LoVo (cell line): Measurements from ENCODE around the gene DRICH1.
"Not testable (repeated sequence)": the region's sequence is repeated elsewhere in the genome, so short reads cannot be mapped to it uniquely, and the experiment has no call there.

ENCODE experiments used
- DNase-seq: peaks from one replicate; pipeline ENCODE4 v3.0.0-alpha.2; 2016; ENCODE audit warnings: low spot score

Gene DRICH1

GRCh38 chr22:23598805-23599518 lies 33.2 kb downstream of the DRICH1 start:
- DNase-seq, result no peak

DNA sequence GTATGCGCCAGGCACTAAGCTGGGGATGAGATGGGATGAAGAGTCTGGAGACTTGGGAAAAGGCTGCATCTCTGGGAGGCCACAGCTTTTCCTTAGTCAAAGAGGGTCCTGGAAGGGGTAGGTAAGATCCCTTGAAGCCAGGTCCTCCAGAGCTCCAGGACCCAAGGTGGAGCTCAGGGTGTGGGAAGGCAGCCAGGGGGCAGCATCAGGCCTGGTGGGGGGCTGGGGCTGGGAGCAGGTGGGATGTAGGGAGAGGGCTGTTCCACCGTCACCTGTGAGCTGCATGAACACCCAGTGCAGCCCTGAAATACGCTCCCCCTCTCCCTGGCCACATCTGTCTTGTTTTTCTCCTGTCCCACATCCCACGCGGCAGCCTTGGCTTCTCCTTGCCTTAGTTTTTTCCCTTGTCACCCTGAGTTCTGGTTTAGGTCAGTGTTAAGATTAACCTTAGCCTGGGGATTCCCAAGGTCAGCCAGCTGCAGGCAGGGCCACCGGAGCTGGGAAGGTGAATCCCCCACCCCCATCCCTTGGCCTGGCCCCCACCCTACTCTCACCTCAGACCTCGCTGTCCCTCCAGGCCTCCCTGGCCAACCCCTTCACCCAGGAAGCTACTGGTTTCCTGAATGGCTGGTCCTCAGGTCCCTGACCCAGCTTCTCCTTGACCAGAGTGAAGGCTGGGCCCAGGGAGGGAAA lies 34.4 kb downstream of the DRICH1 start:
- DNase-seq, result not testable (repeated sequence)

DNA sequence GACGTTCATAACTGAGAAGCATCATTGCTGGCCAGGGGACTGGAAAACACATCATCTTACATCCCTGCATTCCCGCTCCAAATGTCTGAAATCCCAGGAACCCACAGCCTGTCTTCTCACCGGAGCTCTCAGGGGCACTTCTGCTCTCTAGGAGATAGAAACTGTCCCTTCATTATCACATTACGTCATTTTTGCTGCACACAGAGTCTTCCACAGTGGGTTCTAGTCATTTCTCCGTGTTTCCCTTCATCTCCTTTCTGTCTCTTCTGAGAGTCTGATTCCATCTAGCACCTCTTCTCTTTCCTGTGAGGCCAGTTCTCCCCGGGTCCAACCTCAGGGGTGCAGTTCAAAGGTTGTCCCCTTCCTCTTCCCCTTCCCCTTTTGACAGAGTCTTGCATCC lies 36.2 kb downstream of the DRICH1 start:
- DNase-seq, result not testable (repeated sequence)

- DNase-seq, result no peak
Measured at GRCh38 chr22:23591846-23592245, 40.3 kb downstream of the DRICH1 start.

DNA sequence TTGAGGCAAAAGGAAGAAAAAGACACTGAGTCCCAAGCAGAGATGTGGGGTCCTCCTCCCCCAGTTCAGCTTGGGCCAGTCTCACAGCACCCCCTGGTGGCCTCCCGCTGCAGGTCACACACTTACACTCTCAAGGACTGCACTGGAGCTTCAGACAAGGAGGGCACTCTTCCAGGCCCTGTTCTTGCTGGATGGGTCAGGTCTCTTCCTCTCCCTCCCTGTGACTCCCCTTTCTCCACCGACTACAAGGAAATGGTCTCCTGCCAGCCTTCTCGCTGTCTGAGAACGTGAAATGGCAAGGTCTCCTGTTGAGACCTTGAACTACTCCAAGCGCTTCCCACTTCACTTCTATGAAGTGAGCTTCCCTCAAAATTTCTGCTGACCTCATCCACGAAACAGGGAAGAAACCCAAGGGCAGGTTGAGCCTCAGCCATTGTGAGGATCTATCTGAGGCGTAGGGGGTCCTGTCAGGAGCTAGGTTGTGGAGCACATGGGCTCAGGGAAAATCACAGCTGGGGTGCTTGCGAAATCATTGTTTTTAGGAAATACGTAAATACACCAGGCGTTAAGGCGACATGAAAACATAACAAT lies 40.8 kb downstream of the DRICH1 start:
- DNase-seq, result peak; percentile 29

DNA sequence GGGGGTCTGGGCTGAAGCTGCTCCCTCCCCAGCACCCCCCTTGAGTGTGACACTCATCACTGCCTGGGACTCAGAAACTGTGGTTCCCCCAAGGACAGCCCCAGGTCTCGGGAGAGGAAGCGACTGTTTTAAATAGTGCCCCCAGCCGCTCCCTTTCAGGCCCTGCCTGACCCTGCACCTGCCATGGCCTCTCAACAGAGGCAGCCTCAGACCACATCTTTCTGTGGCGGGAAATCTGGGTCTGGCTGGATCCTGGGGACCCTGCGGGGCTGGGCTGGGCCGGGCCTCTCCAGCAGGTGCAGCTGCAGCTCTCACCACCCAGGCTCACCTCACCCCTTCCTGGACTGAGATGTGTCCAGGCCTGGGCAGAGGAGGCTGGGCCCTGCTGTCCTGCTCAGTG lies 48.3 kb downstream of the DRICH1 start:
- no peak for DNase-seq

GRCh38 chr22:23583153-23583552 lies 49.0 kb downstream of the DRICH1 start:
- no peak for DNase-seq

DNA sequence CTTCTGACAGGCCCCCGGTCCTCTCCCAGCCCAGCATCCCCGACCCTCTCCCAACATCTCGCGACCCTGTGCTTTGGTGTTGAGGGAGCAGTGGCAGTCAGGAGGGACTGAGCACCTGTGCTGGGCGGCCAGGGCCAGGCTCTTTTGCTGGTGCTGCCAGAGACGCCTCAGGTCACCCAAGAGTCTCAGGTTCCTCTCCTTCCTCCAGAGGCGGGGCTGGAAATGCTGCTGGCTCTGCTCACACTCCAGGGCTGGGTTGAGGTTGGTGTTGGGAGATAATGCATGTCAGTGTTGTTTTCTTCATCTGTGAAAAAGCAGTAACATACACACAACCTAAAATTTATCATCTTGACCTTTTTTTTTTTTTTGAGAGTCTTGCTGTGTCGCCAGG lies 50.9 kb downstream of the DRICH1 start:
- DNase-seq, result no peak

- DNase-seq, result no peak
Measured at GRCh38 chr22:23580576-23581259, 51.4 kb downstream of the DRICH1 start.

- no peak for DNase-seq
Measured at GRCh38 chr22:23579870-23580575, 52.1 kb downstream of the DRICH1 start, which contains the start of gene IGLL1. Gene IGLL1 (minus strand): TSS chr22:23580290. CDS start chr22:23580190, 100 bp downstream.

DNA sequence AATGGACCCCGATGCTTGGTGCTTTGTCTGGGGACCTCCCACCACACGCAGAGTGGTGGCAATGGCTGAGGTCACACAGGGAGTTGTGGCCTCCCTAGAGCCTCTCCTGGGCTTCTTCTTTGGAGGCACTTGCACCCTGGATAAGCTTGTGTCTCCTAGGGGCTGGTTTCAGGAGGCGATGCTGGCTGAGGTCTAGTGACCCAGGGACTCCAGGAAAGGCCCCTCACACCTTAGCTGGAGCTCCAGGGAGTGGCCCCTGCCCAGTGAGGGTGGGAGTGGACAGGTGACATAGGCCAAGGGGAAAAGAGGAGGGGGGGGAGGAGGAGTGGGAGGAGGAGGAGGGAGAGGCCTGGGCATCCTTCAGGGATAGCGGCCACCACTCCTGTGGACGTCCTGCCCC lies 52.8 kb downstream of the DRICH1 start:
- no peak for DNase-seq

DNA sequence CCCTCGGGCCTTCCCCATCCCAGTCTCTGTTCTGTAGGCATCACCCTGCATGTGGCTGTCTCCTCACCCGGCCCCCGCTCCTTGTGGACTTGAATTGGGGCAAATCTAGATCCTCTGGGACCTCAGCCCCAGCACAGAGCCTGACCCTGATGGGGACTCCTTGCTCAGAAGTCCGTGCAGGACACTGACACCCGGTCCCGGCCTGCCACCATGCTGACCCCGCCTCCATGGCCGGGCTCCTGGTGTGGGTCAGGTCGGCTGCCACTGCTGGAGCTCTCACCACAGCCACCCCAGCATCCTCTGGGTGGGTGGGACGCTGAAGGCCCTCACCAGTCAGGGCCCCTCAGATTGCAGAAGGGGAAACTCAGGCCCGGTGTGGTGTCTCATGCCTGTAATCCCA lies 53.8 kb downstream of the DRICH1 start:
- DNase-seq, result no peak

DNA sequence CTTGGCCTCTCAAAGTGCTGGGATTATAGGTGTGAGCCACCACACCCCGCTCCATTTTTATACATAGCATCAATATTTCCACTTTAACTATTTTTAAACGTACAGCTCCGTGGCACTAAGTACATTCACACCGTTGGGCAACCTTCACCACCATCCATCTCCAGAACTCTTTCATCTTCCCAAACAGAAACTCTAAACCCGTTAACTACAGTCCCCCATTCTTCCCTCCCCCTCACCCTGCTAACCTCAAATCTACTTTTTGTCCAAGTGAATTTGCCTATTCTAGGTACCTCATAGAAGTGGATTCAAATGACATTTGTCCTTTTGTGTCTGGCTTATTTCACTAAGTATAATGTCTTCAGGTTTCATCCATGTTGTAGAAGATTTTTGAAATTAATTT lies 55.4 kb downstream of the DRICH1 start:
- no peak for DNase-seq

DNA sequence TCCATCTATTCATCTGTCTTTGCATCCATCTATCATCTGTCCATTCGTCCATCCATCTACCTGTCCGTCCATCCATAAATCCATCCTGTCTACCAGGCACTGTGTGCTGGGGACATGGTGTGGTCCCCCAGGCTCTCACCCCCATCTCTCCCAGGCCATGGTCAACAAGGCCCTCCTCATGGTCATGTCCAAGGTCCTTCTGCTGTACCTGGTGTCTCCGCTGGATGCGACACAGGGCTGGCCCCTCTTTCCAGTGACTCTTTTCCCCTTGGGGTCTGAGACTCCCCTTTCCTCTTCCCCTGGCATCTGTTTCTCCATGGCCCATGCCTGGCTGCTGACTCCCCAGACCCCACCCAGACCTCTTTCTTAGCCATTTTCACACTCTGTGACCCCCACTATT lies 56.5 kb downstream of the DRICH1 start:
- no peak for DNase-seq

DNA sequence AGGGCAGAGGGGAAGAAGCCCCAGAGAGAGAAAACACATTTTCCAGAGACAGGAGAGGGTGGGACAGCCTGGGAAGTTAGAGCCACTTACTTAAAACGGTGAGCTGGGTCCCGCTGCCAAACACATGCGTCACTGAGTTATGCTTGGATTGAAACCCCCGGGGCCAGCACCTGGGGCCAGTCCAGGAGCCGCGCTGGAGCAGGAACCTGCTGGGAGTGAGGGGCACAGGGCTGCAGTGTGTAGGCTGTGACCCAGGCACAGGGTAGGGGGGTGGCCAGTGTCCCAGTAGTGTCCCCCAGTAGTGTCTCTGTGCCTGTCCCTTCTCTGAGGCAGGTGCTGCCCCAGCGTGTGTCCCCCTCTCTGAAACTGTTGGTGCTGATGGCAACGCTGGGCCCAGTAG lies 57.2 kb downstream of the DRICH1 start:
- DNase-seq, result no peak

DNA sequence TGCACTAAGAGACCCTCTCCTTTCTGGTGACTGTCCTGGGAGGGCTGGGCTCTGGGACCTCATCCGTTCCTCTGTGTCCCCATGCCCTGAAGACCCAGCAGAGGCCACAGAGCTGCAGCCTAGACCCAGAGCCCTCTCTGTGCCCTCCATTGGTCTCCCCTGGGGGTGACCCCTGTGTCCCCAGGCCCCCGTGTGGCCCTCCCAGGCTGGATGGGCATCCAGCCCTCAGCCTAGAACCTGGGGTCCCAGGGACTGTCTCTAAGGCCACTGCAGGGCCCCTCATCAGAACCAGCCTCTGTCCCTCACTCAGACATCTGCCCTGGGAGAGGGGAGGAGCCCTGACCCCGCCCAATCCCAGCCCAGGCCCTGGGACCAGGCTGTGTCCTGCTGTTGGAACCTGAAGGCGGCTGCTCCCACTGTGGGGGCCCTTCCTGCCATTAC lies 57.7 kb downstream of the DRICH1 start:
- no peak for DNase-seq

GRCh38 chr22:23573701-23574235 lies 58.4 kb downstream of the DRICH1 start:
- not testable (repeated sequence) for DNase-seq

DNA sequence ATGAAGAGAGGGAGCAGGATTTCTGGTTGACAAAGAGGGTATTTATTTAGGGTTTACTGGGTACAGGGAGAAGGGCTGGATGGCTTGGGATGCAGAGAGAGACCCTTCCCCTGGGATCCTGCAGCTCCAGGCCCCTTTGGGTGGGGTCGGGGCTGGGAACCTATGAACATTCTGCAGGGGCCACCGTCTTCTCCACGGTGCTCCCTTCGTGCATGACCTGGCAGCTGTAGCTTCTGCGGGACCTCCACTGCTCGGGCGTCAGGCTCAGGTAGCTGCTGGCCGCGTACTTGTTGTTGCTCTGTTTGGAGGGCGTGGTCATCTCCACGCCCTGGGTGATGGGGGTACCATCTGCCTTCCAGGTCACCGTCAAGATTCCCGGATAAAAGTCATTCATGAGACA lies 59.0 kb downstream of the DRICH1 start:
- DNase-seq, result not testable (repeated sequence)

DNA sequence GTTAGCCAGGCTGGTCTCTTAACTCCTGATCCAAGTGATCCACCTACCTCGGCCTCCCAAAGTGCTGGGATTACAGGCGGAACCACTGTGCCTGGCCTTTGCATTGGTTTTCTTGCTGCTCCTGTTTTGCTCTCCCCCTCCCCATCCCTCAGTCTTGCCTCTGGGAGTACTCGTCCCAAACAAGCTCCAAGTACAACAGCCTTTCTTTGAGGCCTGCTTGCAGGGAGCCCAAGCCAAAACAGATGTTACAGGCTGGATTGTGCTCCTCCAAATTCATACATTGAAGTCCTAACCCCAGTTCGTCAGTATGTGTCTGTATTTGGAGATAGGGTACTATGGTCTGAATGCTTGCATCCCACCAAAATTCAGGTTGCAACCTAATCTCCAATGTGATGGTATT lies 60.6 kb downstream of the DRICH1 start:
- no peak for DNase-seq

DNA sequence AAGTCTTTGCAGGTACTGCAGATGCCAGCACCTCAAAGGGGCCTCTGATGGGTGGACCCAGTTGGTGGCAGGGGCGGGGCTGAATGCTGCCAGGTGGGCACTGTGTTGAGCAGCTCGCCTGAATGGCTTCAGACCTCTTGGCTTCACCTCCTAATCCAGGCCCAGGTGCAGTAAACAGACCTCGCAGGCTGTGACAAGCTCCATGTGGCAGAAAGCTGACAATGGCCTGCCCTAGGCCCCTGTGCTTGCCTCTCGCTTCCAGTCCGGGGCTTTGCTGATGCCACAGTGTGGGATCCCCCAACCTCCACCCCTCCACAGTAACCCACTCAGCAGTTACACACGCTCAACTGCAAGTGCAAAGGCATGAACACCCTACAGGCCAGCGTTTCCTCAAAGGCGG lies 61.4 kb downstream of the DRICH1 start:
- DNase-seq, result no peak

DNA sequence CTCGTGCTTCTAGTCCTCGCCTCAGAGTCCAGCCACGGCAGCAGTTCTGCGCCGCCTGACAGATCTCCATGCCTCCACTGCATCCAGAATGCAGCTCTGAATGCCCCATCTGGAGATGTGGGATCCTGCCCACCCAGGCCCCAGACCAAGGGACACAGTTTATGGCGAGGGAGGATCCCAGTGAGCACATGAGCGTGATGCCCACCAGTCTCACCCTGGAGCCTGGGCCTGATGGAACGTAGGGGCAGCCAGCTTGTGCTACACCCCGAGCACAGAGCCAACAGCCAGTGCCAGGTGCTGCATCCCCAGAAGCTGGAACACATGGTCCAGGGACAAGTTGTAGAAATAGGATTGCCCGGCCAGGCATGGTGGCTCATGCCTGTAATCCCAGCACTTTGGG lies 62.4 kb downstream of the DRICH1 start:
- no peak for DNase-seq

GRCh38 chr22:23569291-23569690 lies 62.8 kb downstream of the DRICH1 start:
- DNase-seq, result no peak
